HG03097 (cell line): ENCODE measurements around the gene RAMACL.
"Not testable (repeated sequence)": the region's sequence is repeated elsewhere in the genome, so short reads cannot be mapped to it uniquely, and the experiment has no call there.

Source experiments
- ATAC-seq: cut with Tn5 transposase; IDR thresholded peaks from one replicate; pipeline ENCODE4 v1.9.1; 2021; ENCODE audit not compliant: unreplicated experiment, low FRiP score

Gene RAMACL

DNA sequence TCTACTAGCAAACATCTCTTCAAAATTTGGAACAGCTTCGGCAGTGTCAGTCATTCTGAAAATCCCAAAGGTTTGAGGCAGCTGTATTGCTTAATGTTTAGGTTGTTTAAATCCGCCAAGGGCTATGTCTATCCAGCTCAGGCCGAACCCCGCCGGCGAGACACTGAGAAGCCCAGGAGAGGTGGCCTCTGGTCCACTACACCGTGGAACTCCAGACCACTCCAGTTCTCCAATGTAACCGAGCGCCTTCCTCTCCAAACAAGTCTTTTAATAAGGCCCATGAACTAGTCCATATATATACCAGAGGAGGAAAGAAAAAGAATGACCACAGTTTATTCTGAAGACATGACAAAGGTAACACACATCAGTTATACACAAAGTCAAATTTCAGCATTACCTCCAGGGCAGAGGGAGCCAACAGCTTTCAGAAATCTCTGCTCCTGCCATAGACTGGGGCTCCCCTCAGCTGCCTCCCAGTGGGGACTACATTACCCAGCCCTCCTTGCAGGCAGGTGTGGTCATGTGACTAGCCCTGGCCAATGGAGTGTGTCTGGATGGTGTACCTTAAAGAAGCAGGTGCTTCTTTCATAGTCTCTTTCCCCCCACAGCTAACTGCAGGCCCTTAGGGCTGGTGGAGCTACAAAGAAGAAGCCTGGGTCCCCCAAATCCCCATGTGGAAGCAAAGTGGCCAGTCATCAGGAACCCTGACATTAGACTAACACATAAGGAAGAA is at the start of gene RAMACL:
Gene RAMACL, minus strand, starts transcription at position 255 of the 733 bp plus-strand sequence. Its CDS starts 201 bp downstream, at position 54.
- peak; percentile 61 for ATAC-seq

DNA sequence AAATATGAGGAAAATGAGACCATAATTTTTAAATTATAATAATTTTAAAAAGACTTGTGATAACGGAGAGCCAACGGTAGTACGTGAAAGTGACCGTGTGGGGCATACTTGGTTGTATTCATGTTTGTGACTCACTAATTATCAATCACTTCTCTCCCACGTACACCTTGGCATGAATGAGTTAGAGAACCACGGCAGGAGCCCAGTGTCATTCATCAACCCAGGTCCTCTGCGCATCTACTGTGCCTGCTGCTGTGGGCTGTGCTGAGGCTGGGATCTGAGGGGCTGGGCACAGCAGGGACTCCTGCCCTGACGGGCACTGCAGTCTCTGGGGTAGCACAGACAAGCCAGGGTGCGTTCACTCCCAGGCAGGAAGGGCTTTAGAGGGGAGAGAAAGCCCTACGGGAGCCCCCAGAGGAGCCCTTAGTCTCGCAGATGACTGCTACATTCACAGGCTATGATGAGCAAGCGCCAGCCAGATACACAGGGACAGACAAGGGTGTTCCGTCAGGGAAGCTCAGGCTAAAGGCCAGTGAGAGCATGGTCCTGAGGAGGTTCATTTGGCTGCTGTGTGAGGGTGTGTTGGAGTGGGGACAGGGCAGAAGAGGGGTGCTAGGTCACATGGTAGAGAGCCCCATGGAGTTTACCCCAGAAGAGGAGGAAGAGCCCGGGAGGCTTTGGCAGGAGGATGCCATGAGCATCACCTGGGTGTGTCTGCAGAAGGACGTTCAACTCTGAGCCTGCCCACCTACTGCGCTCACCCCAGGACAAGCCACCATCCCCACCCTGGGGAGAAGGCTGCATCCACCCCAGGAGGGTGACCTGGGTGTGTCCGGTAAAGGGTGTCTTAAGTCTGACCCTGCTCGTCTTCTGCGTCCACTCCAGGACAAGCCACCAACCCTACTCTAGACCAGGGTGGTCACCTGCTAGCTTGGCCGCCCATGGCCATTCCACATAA is 48.8 kb upstream of the RAMACL start:
- no peak for ATAC-seq

DNA sequence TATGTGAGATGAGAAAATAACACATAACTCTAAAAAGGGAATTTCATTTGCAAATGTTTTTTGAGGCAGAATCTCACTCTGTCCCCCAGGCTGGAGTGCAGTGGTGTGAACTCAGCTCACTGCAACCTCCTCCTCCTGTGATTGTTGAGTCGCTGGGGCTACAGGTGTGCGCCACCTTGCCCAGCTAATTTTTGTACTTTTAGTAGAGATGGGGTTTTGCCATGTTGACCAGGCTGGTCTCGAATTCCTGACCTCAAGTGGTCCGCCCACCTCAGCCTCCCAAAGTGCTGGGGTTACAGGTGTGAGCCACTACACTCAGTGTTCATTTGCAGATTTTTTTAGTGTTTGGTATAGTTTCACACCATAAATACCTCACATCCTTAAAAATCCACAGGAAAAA is 48.1 kb upstream of the RAMACL start:
- not testable (repeated sequence) for ATAC-seq

DNA sequence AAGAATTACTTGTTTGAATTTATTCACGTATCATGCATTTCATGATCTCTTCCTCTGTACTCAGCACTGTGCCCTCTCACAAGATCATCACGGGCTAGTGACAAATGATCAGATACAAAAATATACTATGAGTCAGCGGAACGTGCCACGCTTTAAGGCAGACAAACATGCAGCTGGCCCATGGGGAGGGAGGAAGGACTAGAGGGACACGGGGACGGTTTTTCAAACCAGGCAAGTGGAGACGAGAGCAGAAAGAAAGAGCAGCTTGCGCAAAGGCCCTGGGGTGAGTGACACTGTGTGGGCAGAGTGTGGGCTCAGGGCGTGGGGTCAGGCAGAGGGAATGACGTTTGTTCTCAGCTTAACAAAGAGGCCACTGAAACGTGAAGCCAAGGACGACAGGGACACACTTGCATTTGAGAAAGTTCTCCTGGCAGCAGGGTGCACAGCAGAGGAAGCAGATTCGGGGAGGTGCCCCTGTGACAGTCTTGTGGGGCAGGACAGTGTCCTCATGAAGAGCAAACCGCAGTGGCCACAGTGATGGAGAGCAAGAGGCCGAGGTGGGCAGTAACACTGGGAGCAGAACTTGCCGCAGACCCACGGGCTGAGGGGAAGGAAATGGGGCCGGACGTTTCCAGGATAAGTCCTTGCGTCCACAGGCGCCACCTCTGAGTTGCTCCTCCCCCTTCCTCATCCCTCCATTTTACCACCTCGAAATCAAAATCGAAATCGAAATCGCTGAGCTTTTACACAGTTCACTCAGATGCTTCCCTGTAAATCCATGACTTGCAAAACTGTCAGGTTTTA is 47.5 kb upstream of the RAMACL start:
- no peak for ATAC-seq

DNA sequence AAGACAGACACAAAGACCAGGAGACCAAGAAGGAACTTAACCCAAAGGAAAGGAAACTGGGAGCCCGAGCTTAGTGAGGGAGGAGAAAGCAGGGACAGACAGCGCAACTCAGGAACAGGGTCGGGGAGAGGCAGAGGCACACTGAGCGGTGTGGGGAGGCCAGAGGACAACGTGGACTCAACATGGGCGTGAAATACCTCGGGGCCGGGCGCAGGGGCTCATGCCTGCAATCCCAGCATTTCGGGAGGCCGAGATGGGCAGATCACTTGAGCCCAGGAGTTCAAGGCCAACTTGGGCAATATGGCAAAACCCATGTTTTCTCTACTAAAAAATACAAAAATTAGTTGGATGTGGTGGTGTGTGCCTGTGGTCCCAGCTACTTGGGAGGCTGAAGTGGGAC is 46.3 kb upstream of the RAMACL start:
- no peak for ATAC-seq

DNA sequence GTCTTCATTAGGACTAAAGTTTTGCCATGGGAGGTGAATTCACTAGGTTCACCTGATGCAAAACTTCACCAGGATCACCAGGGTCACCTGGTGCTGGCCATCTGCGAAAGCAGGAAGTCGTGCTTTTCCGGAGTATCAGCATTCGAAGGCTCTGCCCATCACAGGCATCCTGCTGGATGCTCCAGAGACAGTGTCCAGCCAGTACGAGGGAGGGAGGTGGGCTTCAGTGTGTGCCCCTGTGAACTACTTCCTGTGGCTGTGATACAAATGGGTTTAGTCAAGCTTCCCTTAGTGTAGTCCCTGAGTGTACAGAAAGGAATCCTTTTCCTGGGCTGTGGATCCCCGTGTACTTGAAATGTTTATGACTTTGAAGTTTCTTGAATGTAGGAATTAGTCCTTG is 44.0 kb upstream of the RAMACL start:
- no peak for ATAC-seq

DNA sequence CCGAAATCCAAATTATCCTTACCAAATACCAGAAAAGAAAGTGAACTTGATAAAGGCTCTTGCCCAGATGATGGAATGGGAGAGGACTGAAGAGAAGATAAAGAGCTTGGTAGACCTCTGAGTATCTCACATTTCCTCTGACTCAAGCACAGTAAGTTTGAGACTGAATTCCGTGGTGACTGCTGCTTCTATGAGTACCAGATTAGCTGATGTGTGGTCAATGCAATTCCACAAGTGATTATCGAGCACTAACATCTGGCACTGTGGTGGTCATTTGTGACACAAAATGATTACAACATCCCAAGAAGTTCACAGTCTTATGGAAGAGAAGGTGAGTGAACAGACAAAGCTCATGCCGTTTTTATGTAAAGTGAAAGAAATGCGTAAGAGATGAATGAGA is 43.1 kb upstream of the RAMACL start:
- ATAC-seq = no peak

DNA sequence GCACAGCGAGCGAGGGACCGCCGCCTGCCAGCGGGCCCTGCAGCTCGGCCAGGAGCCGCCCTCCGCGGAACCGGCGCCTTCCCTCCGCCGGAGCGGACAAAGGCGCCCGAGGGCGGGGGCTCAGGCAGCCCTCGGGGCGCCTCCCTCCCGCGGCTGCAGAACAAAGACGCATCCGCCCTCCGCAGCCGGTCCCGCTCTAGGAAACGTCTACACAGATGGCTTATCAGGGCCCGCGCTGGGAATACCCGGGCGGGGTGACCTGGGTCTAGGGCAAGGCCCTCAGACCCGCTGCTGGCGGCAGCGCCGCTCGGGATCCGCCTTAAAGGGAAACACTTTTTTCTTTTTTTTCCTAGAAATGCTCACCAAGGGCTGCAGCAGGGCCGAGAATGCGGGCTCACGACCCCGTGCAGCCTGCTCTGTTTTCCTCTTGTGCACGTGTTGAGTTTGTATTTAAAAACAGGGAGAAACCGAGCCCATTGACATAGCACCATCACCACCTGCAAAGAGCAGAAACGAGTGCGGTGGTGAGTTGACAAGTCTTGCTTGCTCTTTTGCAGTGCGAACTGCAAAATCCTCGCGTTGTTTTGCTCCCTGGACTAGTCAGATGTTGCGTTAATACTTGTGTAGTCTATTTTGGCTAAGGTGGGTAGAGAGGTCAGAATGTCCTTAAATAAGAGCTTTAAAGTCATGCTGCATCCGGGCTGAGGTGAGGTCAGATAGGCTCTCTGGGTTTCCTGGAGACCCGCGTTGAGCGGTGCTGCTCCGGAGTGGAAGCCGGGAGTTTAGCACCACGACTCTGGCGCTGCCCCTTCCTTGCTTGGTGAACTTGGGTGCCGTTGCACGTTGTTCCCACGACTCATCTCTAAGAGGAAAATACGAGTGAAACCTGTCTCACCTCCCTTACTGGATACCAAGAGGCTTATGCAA is 41.7 kb upstream of the RAMACL start:
- ATAC-seq = peak; percentile 26

DNA sequence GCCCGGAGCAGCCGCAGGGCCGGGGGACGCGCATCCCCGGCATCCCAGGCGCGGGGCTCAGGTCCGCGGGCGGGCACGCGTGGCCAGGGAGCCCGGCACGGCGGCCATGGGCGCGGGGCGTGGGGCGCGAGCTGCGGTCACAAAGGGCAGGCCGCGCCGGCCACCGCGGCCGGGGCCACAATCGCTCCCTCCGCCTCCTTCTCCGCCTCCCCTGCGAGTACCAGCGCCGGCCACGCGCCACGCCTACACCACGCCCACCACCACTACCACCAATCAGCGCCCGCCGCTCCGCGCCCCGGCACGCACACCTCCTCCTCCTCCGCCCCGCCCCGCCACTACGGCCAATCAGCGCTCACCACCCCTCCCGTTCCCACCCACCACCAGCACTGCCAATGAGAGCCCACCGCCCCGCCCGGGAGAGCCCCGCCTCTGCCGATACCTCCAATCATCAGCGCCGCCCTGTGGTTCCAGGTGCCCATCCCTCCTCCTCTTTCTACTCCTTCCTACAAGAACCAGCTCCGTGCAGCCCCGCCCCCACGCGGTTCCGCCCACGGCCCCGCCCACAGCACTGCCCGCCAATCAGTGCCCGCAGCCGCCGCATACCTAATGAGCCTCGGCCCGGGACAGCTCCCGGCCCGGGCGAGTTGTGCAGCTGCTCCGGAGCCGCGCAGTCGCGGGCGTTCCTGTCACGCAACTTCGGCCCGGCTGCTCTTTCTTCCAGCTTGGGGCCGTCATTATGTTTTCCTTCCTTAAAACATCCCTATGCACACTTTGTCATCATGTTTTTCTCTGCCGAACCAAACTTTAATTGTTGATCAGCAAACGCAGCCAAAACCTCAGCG is 40.8 kb upstream of the RAMACL start, which contains the start of gene RPS6KA2:
Gene RPS6KA2, minus strand, starts transcription at position 219 of the 842 bp plus-strand sequence. CDS start 232 bp downstream, outside the sequence.
- ATAC-seq = peak; percentile 89

DNA sequence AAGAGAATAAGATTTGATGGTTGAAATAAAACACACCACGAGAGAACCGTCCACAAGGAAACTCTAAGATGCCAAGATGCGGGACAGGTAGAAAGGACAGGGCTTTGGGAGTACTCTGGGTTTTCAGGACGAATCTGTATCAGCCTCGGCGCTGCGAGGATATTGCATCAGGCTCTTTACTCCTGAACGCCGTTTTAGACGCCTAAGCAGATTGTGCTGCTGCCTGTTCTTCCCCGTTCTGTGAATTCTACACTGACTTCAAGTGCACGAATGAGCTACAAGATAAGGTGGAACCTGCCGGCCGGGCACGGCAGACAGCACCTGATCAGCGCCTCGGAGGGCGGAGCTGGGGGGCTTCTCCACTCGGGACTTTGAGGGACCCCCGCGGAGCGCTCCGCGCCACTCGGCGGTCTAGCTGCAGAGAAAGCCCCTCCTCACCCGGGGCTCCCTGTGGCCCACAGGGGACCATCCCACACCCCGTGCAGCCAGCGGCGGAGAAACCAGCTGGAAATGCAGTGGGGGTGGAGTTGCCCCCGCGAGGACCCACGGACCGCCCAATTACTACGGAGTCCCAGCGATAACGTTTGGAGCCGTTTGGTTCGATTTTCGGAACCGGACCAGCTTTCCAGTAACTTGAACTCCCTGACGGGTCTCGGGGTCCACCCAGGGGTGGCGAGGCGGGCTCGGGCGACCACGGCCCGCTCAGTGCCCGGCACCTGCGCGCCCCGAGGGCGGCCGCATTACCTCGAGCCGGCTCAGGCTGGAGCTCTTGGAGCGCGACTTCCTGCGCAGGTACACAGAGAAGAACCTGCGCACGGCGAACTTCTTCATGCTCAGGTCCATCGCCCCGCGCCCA is 39.9 kb upstream of the RAMACL start:
- peak; percentile 3 for ATAC-seq

DNA sequence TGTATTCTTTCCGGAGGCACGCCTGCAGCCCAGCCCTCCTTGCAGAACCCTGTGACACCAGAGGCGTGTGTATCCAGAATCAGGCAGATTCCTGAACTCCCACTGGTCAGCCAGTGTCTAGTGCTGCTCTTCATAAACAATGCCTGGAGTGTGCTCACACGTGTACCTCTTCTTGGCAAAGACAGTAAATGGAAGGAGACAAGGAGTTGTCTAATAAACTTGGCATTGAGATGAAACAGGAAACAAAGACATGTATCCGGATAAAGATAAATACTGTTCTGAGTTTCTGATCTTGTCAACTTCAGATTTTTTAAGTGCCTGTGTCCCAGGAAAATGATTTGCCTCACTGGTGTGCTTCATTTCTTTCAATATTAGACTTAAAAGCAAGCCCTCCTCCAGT is 38.9 kb upstream of the RAMACL start:
- ATAC-seq = no peak

DNA sequence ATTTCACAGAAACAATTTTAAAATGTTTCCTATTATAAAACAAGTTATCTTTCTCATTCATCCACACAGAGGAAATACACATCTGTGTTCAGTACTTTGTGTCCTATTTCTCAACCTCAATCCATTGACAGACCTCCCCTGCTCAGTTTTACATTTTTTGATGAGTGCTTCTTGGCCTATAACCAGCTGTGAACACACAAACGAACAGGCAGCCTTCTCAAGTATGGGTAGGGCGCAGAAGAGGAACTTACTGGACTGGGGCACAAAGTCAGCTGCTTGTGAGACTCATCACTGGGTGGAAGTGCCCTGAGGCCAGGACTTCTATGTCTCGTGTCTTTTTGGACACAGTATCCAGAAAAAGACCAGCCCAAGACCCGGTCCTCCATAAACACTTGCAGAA is 37.8 kb upstream of the RAMACL start:
- ATAC-seq = no peak

DNA sequence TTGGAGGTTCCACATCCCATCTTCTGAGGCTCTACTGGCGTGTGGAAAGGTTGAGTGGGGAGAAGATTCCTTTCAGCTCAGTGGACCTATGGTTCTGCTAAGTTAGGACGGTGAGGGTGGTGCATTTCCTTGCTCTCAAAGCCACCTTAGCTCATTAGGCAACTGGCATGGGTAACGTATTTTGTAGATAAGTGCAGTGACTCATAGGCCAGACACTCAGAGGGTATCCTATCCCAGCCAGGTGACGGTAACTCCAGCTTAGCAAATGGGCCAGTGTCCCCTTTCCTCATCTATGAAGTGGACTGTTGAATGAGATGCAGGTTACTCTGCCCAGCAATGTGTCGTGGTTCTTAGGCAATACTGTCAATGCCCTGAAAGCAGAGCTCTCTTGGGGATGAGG is 36.8 kb upstream of the RAMACL start:
- no peak for ATAC-seq

DNA sequence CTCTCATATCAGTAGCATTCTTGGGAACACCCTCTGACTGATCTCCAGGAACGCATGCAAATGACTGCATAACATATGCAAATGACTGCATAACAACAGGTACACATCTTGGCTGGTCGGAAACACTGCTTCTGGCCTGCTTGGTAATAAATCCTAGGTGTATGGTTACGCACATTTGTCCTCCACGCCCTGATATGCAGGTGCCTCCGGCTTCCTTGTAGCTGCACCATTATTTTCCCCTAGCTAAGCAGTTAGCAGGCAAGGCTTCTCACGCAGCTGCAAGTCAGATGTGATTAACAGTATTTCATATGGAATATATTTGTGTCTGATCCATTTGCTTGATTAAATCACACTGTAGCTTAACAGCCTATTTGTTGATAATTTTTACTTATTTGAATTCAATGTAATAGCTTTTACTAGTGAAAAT is 34.6 kb upstream of the RAMACL start:
- no peak for ATAC-seq

DNA sequence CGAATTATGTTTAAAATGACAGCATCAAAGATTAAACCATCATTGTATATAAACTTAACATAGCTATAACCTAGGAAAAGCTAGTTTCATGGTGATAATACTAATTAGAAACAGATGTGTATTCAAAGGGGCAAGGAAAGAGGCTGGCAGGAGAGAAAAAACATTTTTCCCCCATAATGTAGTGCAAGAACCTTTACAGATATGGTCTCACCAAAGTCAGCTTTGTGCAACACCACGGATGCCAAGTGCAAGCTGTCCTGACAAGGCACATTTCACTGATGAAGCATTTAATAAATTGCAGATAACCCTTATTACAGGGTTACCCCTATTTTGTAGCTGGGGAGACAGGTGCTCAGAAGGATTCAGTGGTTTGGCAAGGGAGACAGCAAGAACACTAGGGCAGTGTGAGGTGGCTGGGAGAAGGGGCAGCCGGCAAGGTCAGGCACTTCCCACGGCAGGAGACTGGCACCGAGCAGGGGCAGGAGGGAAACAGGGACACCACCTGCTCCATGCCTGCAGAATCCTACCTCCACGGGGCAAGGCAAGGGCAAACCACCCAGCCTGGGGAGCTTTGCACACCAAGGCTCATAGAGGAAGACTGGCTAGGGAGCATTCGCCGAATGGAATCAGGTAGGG is 34.1 kb upstream of the RAMACL start:
- no peak for ATAC-seq

DNA sequence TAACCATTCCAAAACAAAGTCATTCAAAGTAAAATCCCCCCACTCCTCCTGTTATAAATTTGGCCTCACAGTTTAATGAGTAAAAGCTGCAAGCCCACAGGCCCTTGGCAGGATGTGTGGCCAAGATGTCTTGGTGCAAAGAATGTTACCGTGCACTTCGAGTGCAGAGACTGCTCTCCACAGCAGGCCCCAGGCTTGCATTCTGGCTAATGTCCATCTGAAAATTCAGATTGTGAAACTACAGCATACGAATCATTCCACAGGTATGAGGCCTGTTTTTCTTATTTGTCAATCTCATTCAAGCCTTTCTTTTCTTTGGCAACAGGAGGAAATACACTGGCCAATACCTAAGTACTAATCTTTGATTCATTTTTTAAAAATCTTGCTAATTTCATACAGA is 33.4 kb upstream of the RAMACL start:
- no peak for ATAC-seq
